Body of pancreas (tissue), 4 donors: ENCODE results near the gene PAX8. TPM values are rescaled to one million over a fixed set of nuclear protein-coding genes. Genes with fewer than 3 reads are reported as not detected.

Experiments used
- ATAC-seq: fragments of 150-250 bp; one replicate; pipeline ENCODE4 v1.9.1; 2016
- DNase-seq, 4 donors: peaks; one replicate each; pipeline ENCODE4 v3.0.0-alpha.2; 2019
- H3K27ac ChIP-seq, 4 donors: fragments of 200-600 bp; sonication (generic); 1 replicate in 3 of 4; 2 replicates in 1 of 4; pipeline versions ENCODE4 v1.5.1 to v1.6.1; 2016 to 2019; ENCODE audit warnings: mild to moderate bottlenecking in 1 of 4, mixed read lengths in 1 of 4, moderate library complexity in 1 of 4
- H3K27me3 ChIP-seq, 2 donors: fragments of 200-600 bp; sonication (generic); one replicate each; pipeline ENCODE4 v1.6.0; 2016; ENCODE audit warnings: mild to moderate bottlenecking in 1 of 2
- H3K36me3 ChIP-seq, 2 donors: fragments of 200-600 bp; sonication (generic); replicated peaks in 1 of 2; 2 replicates each; pipeline ENCODE4 v1.5.1; 2016; ENCODE audit warnings: low read depth in 2 of 2; ENCODE audit not compliant: insufficient read depth in 1 of 2
- H3K4me1 ChIP-seq: fragments of 200-600 bp; sonication (generic); one replicate; pipeline ENCODE4 v1.6.0; 2016
- H3K4me3 ChIP-seq, 2 donors: fragments of 200-600 bp; sonication (generic); 1 replicate in 1 of 2; 2 replicates in 1 of 2; pipeline ENCODE4 v1.5.1; 2016 to 2019
- H3K9me3 ChIP-seq, 3 donors: fragments of 200-600 bp; sonication (generic); 1 replicate in 2 of 3; 2 replicates in 1 of 3; pipeline ENCODE4 v1.5.1; 2016
- POLR2A ChIP-seq, 3 donors: fragments of 450-650 bp; IDR thresholded peaks; one replicate each; pipeline ENCODE4 v1.6.1; 2016; ENCODE audit warnings: antibody characterized with exemption in 3 of 3, mild to moderate bottlenecking in 2 of 3
- WGBS, 2 donors: methylation state at CpG; one replicate each; pipeline ENCODE4 v1.1.5; 2017; 5-methylcytosine and 5-hydroxymethylcytosine counted together
- intact Hi-C: fragments of 100-400 bp; cut with DNase I; formaldehyde crosslinking; loops from one replicate; pipeline ENCODE4 v1.15.1; 2023
- total RNA-seq, 2 donors: library from RNA; depleted of rRNA; stranded (reverse); fragments of >200 nt; gene quantifications; one replicate each; pipeline ENCODE4 v1.1.0, GENCODE V29; 2016
- TF ChIP-seq, protein P1 (sequence below), 7 experiments: fragments of 450-650 bp in 4 of 7; fragments of 200-600 bp in 3 of 7; sonication (generic) in 3 of 7; IDR thresholded peaks; one replicate each; pipeline ENCODE4 v1.5.1; 2016 to 2019; ENCODE audit warnings: antibody characterized with exemption in 7 of 7

The PAX8 gene
- total RNA-seq, 2 donors from 2014 or later, result 0.52 to 2.3 TPM

DNA sequence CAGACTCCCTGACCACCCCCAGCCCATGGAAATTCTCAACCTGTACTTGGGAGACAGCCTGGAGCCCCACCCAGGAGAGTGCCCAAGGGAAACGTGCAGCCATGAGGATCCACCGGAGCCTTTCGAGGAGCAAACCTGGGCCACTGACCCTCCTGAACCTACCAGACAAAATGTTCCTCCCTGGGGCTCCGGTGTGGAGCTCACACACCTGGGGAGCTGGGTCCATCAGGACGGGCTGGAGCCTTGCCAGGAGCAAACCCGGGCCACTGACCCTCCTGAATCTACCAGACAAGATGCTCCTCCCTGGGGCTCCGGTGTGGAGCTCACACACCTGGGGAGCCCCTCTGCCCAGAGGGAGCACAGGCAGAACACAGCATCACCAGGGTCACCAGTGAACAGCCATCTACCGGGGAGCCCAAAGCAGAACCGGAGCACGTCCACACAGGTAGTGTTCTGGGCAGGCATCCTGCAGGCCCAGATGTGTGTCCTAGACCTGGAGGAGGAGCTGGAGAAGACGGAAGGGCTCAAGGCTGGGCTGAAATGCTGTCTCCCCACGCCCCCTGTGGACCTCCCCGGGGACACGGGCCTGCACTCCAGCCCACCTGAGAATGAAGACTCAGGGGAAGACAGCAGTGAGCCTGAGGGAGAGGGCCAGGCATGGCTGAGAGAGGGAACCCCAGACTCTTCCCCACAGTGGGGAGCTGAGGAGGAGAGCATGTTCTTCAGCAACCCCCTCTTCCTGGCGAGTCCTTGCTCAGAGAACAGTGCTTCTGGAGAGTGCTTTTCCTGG is 96.1 kb downstream of the PAX8 start:
- intact Hi-C loops, result no loop called here
- DNase-seq (no peak), ATAC-seq (no peak)
- Histone ChIP-seq H3K27ac (peak overlapping the region in 2 of 4 donors; percentile 45 to 57), H3K9me3 (no peaks in the 10 kb centered on the region), H3K27me3 (no peaks in the 10 kb centered on the region), H3K4me1 (peaks cover 41% of the 10 kb centered on the region), H3K4me3 (no peak overlapping the region), H3K36me3 (no peaks in the 10 kb centered on the region)
- TF ChIP-seq POLR2A (IDR thresholded peaks at IDR 0.05), result no peak
- TF ChIP-seq, protein P1, sequence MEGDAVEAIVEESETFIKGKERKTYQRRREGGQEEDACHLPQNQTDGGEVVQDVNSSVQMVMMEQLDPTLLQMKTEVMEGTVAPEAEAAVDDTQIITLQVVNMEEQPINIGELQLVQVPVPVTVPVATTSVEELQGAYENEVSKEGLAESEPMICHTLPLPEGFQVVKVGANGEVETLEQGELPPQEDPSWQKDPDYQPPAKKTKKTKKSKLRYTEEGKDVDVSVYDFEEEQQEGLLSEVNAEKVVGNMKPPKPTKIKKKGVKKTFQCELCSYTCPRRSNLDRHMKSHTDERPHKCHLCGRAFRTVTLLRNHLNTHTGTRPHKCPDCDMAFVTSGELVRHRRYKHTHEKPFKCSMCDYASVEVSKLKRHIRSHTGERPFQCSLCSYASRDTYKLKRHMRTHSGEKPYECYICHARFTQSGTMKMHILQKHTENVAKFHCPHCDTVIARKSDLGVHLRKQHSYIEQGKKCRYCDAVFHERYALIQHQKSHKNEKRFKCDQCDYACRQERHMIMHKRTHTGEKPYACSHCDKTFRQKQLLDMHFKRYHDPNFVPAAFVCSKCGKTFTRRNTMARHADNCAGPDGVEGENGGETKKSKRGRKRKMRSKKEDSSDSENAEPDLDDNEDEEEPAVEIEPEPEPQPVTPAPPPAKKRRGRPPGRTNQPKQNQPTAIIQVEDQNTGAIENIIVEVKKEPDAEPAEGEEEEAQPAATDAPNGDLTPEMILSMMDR (IDR thresholded peaks at IDR 0.05), result no peak
- 91 to 93% methylated on average over 12 to 14 of the region's 15 CpGs for WGBS, 2 donors

DNA sequence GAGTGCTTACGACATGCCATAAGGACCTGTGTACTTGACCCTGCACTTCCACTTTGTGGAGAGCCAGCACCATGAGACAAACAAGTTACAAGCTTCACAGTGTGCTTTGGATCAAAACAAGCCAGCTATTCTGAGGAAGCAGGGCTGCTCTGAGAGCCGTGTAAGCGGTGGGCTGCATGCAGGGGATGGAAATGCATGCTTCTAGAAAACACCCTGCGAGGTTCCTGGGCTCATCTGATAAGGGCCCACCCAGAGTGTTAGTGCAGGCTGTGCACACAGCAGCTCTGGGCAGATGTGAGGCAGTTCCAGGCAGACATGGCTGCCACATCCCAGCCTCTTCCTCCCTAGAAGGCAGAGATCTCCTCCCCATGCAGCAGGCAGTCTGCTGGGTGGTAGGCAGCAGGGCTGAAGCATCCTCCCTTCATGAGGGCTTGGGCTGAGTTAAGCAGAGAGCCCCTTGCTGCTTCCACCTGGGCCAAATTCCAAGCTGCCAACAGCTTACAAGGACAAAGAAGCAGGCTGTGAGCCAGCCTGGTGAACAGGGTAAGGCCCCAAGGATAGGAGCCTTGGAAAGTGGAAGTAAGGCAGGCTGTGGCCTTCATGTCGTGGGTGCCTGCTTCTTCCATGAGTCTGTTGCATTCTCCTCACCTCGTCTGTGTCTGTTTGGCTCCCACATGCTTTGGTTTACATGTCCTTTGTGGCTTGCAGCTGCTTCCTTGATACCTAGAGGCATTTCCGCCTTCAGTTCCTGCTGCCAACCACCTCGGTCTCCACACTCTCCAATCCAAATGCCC is 97.3 kb downstream of the PAX8 start:
- H3K36me3 ChIP-seq, result no peaks in the 10 kb centered on the region
- peak overlapping the region; percentile 45 to 61 (median 56) for H3K27ac ChIP-seq
- TF ChIP-seq, protein P1 (IDR thresholded peaks at IDR 0.05), result no peak
- TF ChIP-seq POLR2A (IDR thresholded peaks at IDR 0.05), result no peak
- H3K9me3 ChIP-seq, result no peaks in the 10 kb centered on the region
- peaks cover 41% of the 10 kb centered on the region for H3K4me1 ChIP-seq
- 22 to 27% methylated on average over 7 to 8 of the region's 8 CpGs for WGBS, 2 donors
- DNase-seq (peak; percentile 51 to 82 (median 74)), ATAC-seq (peak; percentile 65)
- no peaks in the 10 kb centered on the region for H3K27me3 ChIP-seq
- intact Hi-C loops, result no loop called here
- no peak overlapping the region for H3K4me3 ChIP-seq

- H3K36me3 ChIP-seq, result no peaks in the 10 kb centered on the region
- ATAC-seq (no peak), DNase-seq (no peak)
- H3K4me1 ChIP-seq, result peaks cover 33% of the 10 kb centered on the region
- TF ChIP-seq, protein P1 (IDR thresholded peaks at IDR 0.05), result no peak
- no peak for TF ChIP-seq POLR2A (IDR thresholded peaks at IDR 0.05)
- WGBS, 2 donors, result 88 to 92% methylated on average over 11 to 17 of the region's 17 CpGs
- H3K27ac ChIP-seq, result peak overlapping the region in 2 of 4 donors; percentile 45 to 61
- no peaks in the 10 kb centered on the region for H3K9me3 ChIP-seq
- H3K4me3 ChIP-seq, result no peak overlapping the region
- intact Hi-C loops, result no loop called here
- H3K27me3 ChIP-seq, result no peaks in the 10 kb centered on the region
These were observed 98.4 kb downstream of the PAX8 start for GRCh38 chr2:113180131-113180946.

GRCh38 chr2:113179446-113180045 is 99.2 kb downstream of the PAX8 start:
- ATAC-seq (no peak), DNase-seq (no peak)
- Histone ChIP-seq H3K27me3 (no peaks in the 10 kb centered on the region), H3K9me3 (no peaks in the 10 kb centered on the region), H3K4me1 (peaks cover 30% of the 10 kb centered on the region), H3K36me3 (no peaks in the 10 kb centered on the region), H3K4me3 (no peak overlapping the region), H3K27ac (no peak overlapping the region)
- TF ChIP-seq POLR2A (IDR thresholded peaks at IDR 0.05), result no peak
- TF ChIP-seq, protein P1 (IDR thresholded peaks at IDR 0.05), result no peak
- intact Hi-C loops, result no loop called here
- 74% methylated on average over 8 of the region's 8 CpGs for WGBS, 2 donors
